Activated CD4-positive, alpha-beta T cell treated with anti-CD3 and anti-CD28 coated beads for 48 hours (primary cell): ENCODE results near the gene UCKL1.
"Not testable (repeated sequence)": the region's sequence is repeated elsewhere in the genome, so short reads cannot be mapped to it uniquely, and the experiment has no call there.

Source experiments
- DNase-seq: peaks from one replicate; pipeline ENCODE4 v3.0.0-alpha.2; 2020

UCKL1 gene

DNA sequence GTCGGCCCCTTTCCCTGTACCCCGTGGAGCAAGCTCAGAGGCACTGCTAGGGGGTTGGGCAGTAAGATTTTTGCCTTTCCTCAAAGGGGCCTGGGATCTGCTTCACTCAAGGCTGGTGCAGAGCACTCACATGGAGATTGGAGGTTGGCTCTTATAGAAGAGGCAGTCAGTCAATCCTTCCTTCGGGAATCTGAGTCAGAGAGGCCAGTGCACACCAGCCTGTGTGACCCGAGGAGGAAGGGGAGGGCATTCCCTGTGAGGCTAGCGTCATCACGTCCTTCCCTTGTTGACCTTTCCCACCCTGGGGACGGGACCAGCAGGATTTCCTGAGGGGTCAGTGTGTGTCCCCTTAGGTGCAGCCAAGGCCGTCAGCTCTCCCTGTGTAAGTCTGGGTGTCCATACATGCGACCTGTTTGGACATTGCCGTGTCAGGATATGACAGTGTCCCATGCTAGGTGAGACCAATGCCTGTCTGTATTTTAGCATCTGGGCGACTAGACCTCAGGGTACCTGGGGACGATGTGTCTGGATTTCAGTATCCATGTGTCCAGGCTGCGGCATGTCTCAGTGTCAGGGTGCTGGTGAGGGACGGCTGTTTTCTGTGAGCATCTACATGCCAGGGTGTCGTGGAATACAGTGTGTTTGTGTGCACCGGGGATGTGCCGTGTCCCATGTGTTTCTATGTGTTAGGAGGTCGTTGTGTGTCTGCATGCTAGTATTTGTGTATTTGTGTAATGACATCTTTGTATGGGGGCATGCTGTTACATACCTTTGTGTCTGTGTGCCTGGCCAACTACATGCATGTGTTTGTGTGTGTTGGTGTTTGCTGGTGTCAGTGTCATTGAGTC, 16.3 kb upstream of the UCKL1 start:
- DNase-seq, result no peak

DNA sequence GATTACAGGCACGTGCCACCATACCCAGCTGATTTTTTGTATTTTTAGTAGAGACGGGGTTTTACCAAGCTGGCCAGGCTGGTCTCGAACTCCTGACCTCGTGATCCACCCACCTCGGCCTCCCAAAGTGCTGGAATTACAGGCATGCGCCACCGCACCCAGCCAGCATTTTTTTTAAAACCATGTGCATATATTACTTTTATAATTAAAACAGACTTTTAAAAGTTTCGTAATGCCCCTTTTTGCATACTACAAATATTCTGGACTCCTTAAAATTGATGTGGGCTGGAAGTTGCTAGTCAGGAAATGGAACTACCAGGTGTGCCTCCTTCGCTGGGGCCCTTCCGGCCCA, 15.7 kb upstream of the UCKL1 start:
- DNase-seq, result not testable (repeated sequence)

DNA sequence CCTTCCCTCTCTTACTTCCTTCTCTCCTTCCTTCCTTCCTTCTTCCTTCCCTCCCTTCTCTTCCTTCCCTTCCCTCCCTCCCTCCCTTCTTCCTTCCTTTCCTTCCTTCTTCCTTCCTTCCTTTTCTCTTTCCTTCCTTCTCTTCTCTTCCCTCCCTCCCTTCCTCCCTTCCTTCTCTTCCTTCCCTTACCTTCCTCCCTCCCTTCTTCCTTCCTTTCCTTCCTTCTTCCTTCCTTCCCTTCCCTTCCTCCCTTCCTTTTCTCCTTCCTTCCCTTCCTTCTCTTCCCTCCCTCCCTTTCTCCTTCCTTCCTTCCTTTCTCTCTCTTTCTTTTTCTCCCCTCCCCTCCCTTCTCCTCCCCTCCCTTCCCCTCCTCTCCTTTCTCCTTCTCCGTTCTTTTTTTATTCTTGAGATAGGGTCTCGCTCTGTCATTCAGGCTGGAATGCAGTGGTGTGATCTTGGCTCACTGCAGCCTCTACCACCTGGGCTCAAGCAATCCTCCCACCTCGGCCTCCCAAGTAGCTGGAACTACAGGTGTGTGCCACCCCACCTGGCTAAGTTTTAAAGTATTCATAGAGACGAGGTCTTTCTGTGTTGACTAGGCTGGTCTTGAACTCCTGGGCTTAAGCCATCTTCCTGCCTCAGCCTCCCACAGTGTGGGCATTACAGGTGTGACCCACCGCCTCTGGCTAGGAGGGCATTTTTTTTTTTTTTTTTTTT, 14.7 kb upstream of the UCKL1 start:
- no peak for DNase-seq

DNA sequence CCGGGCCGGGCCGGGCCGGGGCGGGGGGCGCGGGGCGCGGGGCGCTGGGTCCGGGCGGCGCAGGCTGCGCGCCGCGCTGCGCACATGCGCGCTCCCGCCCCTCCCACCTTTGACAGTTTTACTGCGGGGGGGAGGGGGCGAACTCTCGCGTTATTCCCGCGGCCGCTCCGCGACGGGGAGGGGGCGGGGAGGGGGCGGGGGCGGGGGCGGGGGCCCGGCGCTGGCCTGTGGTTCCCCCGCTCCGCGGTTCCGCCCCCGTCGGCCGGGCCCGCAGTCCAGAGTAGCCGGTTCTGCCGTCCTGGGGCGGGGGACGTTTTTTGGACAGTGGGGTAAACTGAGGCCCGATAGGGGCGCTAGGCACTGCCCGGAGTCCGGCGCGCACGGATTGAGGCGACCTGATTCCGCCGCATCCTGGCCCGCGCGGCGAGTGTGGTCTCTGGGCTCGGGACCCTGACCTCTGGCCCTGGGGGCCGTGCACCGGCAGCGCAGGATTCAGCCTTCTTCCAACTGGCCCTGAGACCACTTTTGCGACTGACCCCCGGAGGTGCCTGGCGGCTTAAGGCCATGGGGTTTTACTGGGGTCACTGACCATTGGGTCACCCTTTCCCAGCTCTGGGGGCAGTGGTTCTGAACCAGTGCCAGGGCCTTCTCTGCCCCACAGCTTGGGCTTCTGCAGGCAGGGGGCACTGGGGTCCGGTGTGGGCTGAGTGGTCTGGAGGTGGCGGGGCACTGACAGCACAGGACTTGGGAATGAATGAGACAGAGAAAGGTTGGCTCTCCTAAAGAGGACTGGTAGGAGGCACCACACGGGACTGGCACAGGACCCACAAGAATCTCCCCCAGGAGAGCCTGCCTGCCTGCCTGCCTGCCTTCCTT, 13.9 kb upstream of the UCKL1 start, which contains the start of gene ZNF512B:
Gene ZNF512B (minus strand): TSS at position 93 of the 876 bp plus-strand sequence. CDS start 1,980 bp downstream, outside the sequence.
- DNase-seq, result peak; percentile 72

DNA sequence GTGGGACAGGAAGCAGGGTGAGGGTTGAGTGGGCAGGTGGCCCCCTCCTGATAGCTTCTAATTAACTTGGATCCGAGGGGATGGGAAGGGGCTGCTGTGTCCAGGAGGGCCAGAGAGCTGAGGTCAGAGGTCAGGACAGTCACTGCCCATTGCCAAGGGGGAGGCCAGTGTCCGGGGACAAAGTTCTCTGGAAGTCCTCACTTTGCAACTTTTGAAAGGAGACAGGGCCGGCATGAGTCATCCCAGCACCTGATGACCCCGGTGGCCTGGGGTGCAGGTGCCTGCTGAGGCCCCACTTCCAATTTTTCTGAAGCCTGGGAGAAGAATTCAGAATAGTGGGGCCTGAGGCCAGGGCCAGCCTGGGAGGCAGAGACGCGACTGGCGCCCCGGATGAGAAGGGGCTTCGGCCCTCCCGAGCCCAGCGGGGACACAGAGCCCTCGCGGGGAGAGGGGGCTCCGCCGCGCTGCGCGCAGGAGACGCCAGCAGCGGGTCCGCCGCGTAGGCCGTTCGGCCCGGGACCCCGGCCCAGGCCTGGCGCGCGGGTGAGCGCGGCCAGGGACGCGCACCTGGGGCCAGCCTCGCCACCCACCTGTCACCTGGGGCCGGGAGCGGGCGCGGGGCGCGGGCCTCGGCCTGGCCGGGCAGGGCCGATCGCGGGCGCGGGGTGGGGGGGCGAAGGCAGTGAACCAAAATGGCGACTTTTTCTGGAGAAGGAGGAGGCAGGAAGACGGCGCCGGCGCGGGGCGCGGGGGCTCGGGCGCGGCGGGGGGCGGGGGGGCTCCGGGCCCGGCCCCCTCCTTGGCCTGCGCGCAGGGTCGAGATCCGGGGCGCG, 12.9 kb upstream of the UCKL1 start:
- DNase-seq, result no peak

DNA sequence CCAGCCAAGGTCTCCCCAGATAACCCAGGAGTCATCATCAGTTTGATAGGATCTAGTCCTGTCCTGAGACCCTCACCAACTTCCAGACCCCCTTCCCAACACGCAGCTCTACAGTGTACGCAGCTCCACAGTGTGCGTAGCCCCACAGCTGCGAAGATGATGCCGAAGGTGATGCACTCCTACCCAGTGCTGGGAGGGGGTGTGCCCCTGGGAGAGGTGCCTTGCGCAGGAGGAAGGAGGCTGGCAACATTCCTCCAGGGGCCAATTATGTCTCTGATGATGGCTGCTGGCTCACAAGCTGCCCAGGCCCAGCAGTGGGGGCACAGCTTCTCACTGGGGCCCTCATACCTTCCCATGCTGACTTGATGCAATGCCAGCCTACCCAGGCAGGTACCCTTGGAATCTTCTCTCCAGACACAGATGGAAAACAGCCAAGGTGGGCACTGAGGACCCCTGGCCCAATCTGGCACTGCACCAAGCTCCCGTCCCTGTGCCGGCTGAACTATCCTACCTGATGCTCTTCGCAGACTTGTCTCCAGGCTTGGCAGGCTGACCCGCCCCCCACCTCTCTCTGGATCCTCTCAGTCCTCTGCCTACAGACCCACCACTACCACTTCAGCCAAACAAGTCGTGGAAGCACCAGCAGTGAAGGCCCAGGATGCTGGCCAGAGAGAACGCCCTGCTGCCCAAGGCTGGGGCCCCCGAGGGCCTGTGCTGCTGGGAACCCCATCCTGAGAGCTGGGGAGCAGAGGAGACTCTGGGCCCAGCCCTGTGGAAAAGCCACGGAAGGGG, 12.1 kb upstream of the UCKL1 start:
- DNase-seq, result no peak

DNA sequence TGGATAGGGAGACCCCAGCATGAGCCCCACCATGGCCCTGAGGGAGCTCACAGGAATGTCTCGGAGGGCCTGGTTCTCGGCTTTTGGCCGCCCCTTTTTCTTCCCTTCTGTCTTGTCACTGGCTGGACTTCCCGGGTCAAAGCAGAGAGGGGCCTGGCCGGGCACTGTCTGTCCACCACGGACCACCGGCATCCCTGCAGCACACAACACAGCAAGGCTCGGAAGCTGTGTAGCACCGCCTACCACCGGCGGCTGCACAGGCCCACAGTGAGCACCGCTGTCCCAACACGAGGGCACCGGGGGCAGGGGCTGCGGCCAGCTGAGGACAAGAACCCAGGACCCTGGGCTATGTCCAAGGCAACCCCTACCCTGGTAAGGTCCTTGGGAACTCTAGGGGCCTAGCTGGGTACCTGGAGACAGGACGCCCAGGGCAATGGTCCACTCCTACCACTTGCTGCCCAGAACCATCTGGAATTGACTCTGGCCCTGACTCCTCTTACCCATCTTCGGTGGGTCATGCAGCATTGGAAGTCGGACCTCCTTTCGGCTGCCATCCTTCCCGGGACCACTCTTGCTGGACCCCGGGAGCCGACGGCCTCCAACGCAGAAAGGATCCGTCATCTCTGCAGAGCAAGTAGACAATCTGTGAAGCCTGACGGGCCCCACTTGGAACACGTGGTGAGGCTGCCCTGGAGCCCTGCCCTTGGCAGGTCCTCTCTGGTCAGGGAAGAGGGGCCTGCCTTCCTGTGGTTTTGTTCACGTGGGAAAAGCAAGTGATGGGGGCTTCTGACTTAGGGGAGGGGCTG, 11.3 kb upstream of the UCKL1 start:
- DNase-seq, result no peak

DNA sequence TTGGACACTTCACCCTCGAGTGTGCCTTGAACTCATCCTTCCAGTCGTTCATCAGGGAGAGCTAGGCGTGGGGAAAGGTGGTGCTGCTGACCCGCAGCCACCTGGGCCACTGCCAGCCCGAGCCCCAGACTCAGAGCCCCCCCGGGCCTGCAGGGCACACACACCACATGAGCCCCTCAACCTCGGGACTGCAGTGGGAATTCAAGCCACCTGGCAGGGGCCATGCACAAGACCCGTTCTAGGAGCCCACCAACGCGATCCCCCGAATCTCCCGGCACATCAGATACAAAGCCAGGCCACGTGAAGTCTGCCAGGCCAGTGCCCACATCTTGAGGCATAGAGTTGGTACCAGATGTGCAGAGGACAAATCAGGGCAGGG, 10.7 kb upstream of the UCKL1 start:
- DNase-seq, result no peak

DNA sequence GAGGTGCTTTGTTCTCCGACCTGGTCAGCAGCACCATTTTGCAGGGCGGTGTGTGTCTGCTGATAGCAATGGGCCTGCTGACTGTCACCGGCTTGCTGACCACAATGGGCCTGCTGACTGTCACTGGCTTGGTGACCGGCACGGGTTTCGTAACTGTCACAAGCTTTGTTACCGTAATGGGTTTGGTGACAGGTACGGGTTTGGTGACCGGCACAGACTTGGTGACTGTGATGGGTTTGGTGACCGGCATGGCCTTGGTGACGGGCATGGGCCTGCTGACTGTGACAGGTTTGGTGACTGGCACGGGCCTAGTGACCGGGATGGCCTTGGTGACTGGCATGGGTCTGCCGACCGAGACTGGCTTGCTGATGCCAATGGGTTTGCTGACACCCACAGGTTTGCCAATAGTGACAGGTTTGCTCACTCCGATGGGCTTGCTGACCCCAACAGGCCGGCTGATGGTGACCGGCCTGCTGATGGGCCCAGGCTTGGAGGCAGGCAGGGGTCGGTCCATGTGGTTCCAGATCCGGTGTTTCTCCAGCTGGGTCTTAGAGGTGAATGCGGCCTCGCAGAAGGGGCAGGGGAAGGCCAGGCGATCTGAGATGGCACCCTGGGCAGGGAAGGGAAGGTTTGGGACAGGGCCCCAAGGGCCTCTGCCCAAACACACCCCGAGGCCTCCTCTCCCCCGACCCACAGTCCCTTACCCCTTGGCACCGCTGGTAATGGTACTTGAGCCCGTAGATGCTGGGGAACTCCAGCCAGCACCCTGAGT, 10.1 kb upstream of the UCKL1 start:
- no peak for DNase-seq

DNA sequence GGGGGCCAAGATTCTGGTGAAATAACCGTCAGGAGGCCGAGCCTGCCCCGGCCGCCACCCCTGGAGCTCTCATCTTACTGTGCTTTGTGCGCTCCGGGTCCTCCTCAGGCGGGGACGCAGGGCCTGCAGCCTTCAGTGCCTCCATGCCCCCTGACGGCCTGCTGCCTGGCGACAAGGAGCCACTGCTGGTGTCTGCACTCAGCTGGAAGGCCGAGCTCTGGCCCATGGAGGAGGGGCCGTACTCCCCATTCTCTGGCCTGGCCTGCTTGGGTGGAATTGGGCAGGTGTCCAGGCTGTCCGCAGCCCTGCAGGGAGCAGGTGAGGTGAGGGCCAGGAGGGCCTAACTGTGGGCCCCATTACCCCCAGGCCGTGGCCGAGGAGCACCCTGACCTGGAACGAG, 8.2 kb upstream of the UCKL1 start:
- no peak for DNase-seq

DNA sequence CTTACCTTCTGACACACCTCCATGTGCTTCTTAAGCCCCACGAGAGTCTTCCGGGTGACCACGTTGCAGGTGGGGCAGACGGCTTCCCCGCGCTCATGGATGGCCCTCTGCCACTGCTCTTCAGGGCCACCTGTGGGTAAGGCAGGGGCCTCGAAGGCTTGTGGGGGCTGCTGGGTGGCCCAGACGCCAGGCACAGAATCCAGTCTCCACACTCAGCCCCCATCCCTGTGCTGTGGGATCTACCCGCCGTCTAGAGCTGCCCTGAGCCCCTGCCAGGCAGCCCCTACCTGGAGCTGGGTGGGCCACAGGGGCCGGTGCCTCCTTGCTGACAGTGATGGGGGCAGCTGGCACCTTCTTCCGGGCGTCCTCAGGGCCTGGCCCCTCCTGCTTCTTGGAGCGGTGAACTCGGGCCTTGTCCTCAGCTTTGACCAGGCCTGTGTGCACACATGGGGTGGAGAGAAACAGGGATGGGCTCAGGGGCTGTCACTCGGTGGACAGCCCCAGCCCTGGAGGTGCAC, 7.6 kb upstream of the UCKL1 start:
- no peak for DNase-seq

DNA sequence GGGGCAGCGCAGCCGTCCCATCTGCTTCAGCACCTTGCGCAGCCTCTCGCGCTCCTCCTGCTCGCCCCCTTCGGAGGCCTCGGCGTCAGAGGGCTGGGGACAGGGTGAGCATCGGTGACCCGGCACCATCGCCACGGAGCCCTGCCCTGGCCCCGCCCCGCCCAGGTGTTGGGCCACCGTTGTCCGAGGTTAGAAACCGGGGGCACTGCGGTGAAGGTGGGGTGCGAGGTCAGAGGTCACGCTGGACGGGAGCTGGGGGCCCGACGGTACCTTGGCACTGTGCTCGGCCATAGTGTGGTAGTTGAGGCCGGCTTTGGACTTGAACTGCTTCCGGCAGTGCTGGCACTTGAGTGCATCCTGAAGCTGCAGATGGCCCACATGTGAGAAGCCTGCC, 7.1 kb upstream of the UCKL1 start:
- no peak for DNase-seq

DNA sequence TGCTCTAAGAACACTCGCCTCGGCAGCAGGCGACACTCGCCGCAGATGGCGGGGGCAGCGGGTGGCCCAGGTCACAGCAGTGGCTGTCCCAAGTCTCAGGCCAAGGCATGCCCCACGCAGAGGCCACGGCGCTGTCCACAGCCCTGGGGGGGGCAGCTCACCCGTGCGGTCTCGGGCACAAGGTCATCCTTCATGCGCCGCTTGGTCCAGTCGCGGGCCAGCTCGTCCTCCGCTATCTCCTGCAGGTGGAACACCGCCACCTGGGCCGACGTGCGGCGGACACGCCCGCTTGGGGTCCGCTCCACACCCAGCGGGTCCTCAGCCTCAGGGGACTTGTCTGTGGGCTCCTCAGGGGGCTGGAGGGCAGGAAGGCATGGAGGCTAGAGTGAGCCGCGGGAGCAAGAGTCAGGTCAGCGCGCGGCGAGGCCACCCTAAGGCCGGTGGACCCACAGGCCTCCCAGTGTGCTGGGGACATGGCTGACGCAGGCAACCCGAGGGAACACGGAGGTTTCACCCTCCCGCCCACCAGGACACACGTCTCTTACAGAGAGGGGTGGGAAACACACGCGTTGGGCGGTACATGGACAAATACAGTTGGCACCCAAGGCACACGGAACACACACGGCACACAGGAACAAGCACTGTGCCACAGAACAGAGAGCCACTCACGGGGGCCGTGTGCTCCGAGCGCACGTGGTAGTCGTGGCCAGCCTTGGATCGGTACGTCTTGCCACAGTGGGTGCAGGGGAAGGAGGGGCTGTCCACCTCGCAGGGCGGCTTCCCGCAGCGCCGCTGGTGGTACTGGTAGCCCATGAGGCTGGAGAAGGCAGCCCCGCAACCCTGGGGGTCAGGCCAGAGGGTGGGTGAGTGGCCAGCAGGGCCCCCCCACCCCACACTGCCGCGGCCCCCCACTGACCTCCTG, 6.5 kb upstream of the UCKL1 start:
- no peak for DNase-seq

DNA sequence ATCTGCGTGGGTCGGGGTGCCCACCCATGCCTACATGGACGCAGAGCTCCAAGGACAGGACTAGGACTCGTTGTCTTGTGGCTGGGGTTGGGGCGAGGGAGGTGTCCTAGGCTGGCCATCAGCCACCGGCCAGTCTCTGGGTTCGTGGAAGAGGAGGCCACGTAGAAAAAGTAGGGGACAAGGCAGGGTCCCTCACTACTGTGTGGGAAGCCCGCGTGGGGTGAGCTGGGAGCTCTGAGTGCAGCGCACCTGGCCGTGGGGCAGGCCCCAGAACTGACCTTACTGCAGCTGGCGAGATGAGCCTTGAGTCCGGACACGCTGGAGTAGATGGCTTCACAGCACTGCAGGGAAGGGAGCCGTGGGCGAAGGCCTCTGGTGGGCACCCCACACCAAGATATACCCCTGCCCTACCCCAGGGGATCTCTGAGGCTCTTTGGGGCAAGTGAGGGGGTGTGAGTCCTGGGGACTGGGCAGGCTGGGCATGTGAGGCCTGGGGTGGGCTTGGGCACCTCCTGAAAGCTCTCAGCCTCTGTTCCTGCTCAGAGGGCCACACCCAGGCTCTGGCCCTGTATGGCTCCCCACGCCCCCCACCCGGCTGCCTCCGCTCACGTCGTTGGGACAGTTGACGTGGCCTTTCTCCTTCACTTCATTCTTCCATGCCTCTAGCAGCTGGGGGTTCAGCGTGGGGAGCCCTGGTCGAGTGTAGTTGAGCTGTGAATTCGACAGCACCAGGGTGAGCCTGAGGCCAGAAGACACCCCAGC, 5.6 kb upstream of the UCKL1 start:
- DNase-seq, result no peak

DNA sequence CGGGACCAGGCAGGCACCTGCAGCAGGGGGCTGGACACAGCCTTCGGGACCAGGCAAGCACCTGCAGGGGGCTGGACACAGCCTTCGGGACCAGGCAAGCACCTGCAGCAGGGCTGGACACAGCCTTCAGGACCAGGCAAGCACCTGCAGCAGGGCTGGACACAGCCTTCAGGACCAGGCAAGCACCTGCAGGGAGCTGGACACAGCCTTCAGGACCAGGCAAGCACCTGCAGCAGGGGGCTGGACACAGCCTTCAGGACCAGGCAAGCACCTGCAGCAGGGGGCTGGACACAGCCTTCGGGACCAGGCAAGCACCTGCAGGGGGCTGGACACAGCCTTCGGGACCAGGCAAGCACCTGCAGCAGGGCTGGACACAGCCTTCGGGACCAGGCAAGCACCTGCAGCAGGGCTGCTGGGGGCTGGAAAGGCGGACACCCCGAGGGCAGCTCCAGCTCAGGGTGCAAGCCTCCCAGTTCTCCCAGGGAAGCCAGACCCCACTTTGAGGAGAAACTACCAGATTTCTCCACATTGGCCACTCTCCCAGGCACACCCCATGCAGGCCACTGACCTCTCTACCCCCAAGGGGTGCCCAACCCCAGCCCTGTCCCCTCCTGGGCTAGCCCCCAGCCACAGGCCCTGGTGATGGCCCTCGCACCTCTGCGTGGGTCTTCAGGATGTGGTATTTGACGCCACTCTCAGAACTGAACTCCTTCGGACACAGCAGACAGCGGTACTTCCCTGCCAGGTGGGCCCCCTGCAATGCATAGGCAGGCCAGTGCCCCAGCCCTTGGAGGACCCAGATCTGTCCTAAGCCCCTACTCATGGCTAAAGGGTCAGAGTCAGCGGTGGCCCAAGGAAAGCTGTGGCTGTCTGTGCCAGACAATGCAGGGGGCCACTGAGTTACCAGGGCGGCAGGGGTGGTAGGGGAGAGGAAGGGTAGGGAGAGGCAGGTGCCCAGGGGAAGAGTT, 4.7 kb upstream of the UCKL1 start:
- DNase-seq, result not testable (repeated sequence)

DNA sequence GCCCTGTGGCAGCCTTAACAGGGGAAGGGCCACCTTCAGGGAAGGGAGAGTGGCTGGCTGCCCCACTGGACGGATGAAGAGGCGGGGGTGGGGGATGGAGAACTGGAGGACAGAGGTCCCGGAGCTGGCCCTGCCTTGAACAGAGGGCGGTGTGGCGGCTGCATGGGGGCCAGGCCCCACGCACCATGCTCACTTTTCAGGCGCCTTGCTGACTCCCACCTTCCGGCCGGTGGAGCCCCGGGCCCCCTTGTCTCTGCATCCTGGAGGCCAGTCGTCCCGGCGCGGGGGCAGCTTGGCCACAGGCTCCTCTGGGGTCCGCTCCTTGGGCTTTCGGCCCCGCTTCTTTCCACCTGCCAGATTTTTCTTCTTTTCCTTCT, 3.5 kb upstream of the UCKL1 start:
- DNase-seq, result no peak
